RWPE2 (cell line): ENCODE results near the gene ARNT2.

ENCODE experiments used
- ATAC-seq: fragments of 200-7000 bp; cut with Tn5 transposase; 3 replicates; pipeline ENCODE4 v1.9.1; 2021; ENCODE audit warnings: low read depth
- DNase-seq: peaks from one replicate; pipeline ENCODE4 v3.0.0-alpha.2; 2020; ENCODE audit warnings: low spot score
- H3K27ac ChIP-seq: fragments of 450-650 bp; 2 replicates; pipeline ENCODE4 v1.5.1; 2017; ENCODE audit warnings: mild to moderate bottlenecking; ENCODE audit not compliant: poor library complexity, severe bottlenecking
- H3K27me3 ChIP-seq: fragments of 250-450 bp; sonication (Bioruptor Pico); 2 replicates; pipeline ENCODE4 v1.5.1; 2021; ENCODE audit warnings: mild to moderate bottlenecking, moderate library complexity; ENCODE audit not compliant: insufficient read depth, poor library complexity, severe bottlenecking
- H3K36me3 ChIP-seq: fragments of 250-450 bp; sonication (Bioruptor Pico); 2 replicates; pipeline ENCODE4 v1.5.1; 2020; ENCODE audit warnings: low read depth, mild to moderate bottlenecking, moderate library complexity
- H3K4me1 ChIP-seq: fragments of 250-450 bp; sonication (Bioruptor Pico); 2 replicates; pipeline ENCODE4 v1.5.1; 2021; ENCODE audit warnings: mild to moderate bottlenecking, moderate library complexity; ENCODE audit not compliant: insufficient read depth, poor library complexity, severe bottlenecking
- H3K4me3 ChIP-seq: fragments of 250-450 bp; sonication (Bioruptor Pico); 2 replicates; pipeline ENCODE4 v1.5.1; 2021; ENCODE audit warnings: mild to moderate bottlenecking, moderate library complexity; ENCODE audit not compliant: severe bottlenecking
- H3K9me3 ChIP-seq: fragments of 250-450 bp; sonication (Bioruptor Pico); 2 replicates; pipeline ENCODE4 v1.5.1; 2021; ENCODE audit warnings: mild to moderate bottlenecking, moderate library complexity; ENCODE audit not compliant: severe bottlenecking
- CTCF ChIP-seq: fragments of 450-650 bp; IDR thresholded peaks from one replicate; pipeline ENCODE4 v1.5.1; 2017; ENCODE audit warnings: mild to moderate bottlenecking, moderate library complexity; ENCODE audit not compliant: poor library complexity, severe bottlenecking

Gene ARNT2

GRCh38 chr15:80514071-80514780 lies 110.0 kb downstream of the ARNT2 start:
- Histone ChIP-seq H3K27me3 (no peaks in the 10 kb centered on the region), H3K36me3 (no peaks in the 10 kb centered on the region), H3K4me1 (no peaks in the 10 kb centered on the region), H3K27ac (no peak overlapping the region), H3K4me3 (no peak overlapping the region), H3K9me3 (no peaks in the 10 kb centered on the region)
- DNase-seq (no peak), ATAC-seq (no peak)
- no peak for TF ChIP-seq CTCF

GRCh38 chr15:80517290-80517689 lies 113.1 kb downstream of the ARNT2 start:
- no peak overlapping the region for H3K4me3 ChIP-seq
- no peaks in the 10 kb centered on the region for H3K36me3 ChIP-seq
- no peak for TF ChIP-seq CTCF
- H3K9me3 ChIP-seq, result no peaks in the 10 kb centered on the region
- no peaks in the 10 kb centered on the region for H3K27me3 ChIP-seq
- ATAC-seq, result no peak
- no peak overlapping the region for H3K27ac ChIP-seq
- no peaks in the 10 kb centered on the region for H3K4me1 ChIP-seq
- no peak for DNase-seq

GRCh38 chr15:80518522-80518921 lies 114.3 kb downstream of the ARNT2 start:
- no peak for DNase-seq
- no peak for TF ChIP-seq CTCF
- no peaks in the 10 kb centered on the region for H3K9me3 ChIP-seq
- no peaks in the 10 kb centered on the region for H3K27me3 ChIP-seq
- H3K4me3 ChIP-seq, result no peak overlapping the region
- no peaks in the 10 kb centered on the region for H3K4me1 ChIP-seq
- no peak overlapping the region for H3K27ac ChIP-seq
- no peaks in the 10 kb centered on the region for H3K36me3 ChIP-seq
- ATAC-seq, result no peak

- Histone ChIP-seq H3K27ac (no peak overlapping the region), H3K27me3 (no peaks in the 10 kb centered on the region), H3K9me3 (no peaks in the 10 kb centered on the region), H3K4me1 (no peaks in the 10 kb centered on the region), H3K36me3 (no peaks in the 10 kb centered on the region), H3K4me3 (no peak overlapping the region)
- TF ChIP-seq CTCF, result no peak
- no peak for ATAC-seq
- no peak for DNase-seq
Observed at GRCh38 chr15:80523746-80524145, 119.6 kb downstream of the ARNT2 start.

GRCh38 chr15:80525853-80526252 lies 121.7 kb downstream of the ARNT2 start:
- Histone ChIP-seq H3K36me3 (no peaks in the 10 kb centered on the region), H3K9me3 (no peaks in the 10 kb centered on the region), H3K4me3 (no peak overlapping the region), H3K27ac (no peak overlapping the region), H3K4me1 (no peaks in the 10 kb centered on the region), H3K27me3 (no peaks in the 10 kb centered on the region)
- DNase-seq (no peak), ATAC-seq (no peak)
- TF ChIP-seq CTCF, result no peak
